ENCODE data around the gene EAPP.
"Not testable (repeated sequence)": the region's sequence is repeated elsewhere in the genome, so short reads cannot be mapped to it uniquely, and the experiment has no call there.

EAPP gene, protein sequence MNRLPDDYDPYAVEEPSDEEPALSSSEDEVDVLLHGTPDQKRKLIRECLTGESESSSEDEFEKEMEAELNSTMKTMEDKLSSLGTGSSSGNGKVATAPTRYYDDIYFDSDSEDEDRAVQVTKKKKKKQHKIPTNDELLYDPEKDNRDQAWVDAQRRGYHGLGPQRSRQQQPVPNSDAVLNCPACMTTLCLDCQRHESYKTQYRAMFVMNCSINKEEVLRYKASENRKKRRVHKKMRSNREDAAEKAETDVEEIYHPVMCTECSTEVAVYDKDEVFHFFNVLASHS

DNA sequence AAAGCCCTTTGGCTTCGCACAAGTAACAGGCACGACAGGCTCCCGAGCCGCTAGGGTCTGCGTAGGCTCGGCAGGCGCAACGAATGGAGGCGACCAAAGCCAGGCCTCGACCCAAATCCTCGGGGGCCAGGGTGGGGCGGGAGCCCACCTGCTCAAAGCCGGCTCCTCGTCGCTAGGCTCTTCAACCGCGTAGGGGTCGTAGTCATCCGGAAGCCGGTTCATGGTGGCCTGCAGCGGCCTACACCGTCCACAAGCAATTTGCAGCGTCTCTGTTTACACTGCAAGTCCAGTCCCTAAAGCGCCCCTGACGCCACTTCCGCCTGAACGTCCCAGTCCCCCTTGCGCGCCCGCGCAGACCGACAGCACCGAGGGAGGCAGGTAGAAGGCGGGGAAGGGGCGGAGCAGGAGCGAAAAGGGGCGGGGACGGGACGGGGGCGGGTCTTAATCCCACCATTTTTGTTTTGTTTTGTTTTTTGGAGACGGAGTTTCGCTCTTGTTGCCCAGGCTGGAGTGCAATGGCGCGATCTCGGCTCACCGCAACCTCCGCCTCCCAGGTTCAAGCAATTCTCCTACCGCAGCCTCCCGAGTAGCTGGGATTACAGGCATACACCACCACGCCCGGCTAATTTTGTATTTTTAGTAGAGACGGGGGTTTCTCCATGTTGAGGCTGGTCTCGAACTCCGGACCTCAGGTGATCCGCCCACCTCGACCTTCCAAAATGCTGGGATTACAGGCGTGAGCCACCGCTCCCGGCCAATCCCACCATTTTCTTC, at the start of gene EAPP:
Gene EAPP (minus strand): TSS at position 295 of the 774 bp plus-strand sequence. CDS start 73 bp downstream, at position 222.
- no peak for DNase-seq

DNA sequence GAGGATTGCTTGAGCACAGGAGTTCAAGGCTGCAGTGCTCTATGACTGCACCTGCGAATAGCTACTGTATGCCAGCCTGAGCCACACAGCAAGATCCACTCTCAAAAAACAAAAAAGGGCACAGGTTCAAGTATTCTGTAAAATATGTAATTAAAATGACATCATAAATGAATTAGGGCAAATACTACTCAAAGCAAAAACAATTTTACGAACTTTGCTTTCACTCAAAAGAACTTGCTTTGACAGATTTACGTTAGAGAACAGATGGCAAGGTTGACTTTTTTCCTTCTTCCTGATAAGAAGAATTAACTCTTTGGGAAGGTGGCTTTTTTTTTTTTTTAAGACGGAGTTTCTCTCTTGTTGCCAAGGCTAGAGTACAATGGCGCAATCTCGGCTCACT, 44.0 kb upstream of the EAPP start:
- DNase-seq: no peak

DNA sequence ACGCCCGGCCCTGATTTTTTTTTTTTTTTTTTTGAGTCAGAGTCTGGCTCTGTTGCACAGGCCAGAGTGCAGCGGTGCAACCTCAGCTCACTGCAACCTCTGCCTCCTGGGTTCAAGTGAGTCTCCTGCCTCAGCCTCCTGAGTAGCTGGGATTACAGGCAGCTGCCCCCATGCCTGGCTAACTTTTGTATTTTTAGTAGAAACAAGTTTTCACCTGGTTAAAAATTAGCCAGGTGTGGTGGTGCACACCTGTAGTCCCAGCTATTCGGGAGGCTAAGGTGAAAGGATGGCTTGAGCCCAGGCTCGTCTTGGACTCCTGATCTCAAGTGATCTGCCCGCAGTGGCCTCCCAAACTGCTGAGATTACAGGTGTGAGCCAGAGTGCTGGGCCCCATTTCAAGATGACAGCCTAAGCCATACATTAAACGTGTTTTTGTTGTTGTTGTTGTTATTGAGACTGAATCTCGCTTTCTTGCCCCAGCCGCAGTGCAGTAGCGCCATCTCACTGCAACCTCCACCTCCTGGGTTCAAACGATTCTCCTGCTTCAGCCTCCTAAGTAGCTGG, 42.7 kb upstream of the EAPP start:
- no peak for DNase-seq

DNA sequence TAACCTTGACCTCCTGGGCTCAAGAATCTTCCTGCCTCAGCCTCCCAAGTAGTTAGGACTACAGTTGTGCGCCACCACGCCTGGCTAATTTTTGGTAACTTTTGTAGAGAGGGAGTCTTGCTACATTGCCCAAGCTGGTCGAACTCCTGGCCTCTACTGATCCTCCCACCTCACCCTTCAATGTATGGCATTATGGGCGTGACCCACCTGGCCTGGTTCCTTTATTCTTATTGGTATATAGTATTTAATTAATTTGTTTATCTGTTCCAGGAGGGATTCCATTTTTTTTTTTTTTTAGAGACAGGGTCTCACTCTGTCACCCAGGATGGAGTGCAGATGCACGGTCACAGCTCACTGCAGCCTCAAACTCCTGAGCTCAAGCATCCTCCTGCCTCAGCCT, 40.9 kb upstream of the EAPP start:
- DNase-seq: no peak

DNA sequence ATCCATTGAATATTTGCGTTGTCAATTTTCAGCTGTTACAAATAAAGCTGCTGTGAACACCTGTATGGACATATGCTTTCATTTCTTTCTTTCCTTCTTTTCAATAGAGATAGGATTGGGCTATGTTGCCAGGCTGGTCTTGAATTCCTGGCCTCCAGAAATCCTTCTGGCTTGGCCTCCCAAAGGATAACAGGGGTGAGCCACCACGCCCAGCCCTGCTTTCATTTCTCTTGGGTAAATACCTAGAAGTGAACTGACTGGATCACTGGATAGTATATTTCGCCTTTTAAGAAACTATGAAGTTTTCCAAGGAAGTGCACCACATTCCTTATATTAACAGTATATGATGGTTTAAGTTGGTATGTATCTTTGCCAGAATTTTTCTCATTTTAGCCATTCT, 32.3 kb upstream of the EAPP start:
- no peak for DNase-seq

DNA sequence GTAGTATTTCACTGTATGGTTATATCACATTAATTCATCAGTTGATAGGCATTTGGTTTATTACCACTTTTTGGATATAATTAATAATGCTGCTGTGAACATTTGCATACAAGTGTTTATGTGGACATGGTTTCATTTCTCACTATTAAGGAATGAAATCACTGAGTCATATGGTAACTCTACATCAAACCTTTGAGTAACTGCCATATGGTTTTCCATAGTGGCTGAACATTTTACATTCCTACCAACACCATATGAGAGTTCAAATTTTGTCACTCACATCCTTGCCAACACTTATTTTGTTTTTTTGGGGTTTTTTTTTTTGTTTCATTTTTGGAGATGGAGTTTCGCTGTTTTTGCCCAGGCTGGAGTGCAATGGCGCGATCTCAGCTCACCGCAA, 30.2 kb upstream of the EAPP start:
- no peak for DNase-seq

DNA sequence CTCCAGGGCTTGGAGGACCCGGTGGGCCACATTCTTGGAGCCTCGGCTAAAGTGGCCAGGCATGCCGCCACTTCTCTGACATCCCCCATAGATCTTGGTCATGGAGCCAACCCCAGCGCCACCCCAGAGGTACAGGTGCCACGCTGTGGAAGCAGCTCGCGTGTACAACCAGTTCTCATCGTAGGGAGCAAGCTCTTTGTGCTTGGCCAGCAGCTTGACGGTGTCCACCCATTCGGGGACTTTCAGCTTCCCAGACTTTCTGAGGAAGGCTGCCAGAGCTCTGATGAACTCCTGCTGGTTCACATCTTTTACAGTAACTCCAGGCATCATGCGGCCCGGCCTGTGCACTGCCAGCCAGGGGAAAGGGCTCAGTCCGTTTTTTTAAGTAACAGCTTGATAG, 29.3 kb upstream of the EAPP start:
- DNase-seq: no peak

DNA sequence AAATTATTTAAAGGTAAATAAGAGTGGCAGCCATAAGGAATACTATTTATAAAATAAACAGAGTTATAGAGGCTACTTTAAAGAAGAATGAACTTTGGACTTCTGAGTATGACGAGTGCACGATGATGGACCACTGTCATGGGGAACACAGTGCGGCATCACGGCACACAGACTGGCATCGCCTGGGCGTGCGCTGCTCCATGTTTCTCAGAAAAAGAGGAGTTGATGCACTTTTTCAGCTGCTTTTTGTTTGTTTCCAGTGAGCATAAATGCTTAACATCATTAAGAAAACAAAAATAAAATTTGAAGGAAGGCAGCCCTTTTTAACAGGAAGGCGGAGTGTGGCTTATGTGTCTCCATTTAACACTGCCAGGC, 23.3 kb upstream of the EAPP start:
- no peak for DNase-seq

DNA sequence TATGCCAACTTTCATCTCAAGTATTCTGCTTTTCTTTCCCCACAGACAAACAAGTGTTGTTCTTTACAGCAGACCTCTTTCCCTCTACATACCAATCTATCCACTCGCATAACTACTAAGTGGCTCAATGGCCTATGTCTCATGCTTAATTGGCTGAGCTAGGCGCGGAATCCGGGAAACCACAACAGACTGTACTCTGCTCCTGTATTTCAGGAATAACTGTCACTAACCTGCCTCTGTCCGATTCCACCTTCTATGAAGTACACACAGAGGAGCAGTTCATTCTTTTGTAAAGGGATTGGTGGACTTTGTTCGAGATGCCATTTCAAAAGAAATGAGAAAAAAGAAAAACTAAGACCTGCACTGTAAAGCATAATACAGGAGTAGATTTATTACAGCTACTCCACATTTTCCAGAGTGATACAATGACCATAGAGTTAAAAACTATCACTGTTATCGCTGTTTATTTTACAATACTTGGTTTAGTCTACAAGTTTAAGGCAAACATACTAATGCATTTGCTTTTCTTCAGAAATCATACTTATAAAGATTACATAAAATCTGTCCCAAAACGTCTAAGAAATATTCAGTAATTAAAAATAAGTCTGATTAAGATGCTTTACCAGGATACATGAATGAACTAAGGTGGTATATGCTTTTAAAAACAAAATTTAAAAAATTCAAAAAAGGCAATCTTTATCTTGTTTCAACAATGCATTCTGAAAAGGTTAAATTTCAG, 22.7 kb upstream of the EAPP start:
- not testable (repeated sequence) for DNase-seq

DNA sequence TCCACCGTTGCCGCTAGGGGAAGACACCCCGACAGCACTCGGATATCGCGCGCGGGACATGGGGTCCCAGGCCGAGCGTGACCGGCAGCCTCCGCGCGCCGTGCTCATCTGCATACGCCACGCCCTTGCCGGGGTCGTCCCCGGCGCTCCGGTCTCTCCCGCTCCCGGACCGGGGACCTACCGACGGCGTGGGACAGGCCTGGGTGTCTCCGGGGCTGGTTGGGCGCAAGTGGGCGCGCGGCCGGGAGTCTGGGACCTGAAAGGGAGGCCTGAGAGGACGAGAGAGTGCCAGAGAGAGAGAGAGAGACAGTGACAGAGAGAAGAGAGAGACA, 17.0 kb upstream of the EAPP start:
- DNase-seq: not testable (repeated sequence)

DNA sequence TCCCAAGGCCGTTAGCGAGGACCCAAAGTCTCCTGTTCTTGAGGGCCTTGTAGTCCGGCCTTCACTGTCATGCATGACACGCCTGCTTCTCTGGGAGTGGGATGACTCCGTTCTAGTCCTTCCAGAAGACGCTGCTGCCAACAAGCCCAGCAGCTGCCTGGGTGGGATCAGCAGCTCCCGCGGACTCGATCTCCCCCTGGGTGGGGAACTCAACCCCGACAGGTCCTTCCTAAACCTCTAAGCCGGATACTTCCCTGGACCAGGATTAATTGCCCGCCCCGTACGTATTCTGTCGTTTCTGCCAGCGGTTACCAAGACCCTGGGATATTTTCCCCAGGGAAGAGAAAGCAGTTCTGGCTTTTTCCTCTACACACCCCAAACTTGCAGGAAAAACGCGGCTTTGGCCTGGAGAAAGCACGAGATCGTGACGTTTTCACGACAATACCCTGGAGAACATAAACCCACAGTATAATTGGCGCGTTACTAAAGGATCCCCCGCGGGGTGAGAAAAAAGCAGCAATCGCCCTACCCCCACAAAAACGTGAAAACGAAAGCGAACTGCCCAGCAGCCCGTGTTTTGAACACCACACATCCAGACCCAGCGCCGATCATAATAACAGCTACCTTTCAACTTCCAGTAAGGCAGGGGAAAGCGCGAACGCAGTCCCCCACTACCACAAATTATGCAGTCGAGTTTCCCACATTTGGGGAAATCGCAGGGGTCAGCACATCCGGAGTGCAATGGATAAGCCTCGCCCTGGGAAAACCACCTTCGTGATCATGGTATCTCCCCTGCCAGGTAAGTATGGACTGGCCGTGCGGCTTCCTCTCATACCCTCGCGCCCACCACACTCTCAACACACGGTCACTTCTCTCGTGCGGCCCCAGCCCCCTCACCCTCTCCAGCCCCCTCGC, 16.3 kb upstream of the EAPP start:
- DNase-seq: not testable (repeated sequence)

DNA sequence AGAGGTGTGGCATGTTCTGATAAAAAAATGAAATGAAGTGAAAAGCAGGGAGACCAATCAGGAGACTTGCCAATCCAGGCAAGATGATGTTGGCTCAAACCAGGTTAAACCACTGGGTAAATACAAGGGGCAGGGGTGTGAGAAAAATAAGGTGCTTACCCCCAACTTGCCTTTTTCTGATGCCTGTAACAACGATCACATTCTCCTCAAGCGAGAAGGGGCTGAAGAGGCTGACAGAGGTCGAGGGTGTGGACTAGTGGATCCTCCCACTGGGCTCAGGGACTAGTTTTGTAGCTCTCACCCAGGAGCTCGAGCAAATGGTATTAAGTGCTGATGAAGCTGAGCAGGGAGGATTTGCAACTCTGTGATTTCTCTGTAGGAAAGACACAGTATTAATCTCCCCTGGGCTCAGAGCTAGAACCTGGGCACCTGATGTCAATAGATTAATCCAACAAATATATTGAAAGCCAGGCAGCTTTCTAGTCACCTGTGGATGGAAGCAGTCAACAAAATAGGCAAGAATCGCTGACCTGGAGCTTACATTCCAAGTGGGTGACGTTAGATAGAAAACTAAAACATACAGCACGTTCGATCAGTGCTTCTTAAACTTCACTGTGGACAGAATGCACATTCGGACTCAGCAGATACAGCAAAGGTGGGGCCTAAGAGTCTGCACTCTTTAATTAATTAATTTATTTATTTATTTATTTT, 15.2 kb upstream of the EAPP start:
- DNase-seq: no peak

DNA sequence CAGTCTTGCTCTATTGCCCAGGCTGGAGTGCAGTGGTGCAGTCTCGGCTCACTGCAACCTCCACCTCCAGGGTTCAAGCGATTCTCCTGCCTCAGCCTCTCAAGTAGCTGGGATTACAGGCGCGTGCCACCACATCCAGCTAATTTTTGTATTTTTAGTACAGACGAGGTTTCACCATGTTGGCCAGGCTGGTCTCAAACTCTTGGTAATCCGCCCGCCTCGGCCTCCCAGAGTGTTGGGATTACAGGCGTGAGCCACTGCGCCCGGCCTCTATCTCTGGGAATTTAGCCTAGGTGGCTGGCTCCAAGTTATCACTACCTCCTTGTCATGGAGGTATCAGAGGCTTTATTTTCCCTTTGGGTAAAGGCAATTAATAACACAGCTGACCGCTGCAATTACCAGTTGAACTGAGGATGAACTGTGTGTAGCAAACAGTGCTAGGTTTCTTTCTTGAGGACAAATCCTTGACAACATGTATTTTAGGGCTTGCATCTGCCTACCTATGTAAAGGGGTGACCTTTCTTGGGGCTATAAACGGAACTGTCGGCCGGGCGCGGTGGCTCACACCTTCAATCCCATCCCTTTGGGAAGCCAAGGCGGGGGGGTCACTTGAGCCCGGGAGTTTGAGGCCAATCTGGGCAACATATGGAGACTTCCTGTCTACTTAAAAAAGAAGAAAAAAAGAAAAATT, 9.9 kb upstream of the EAPP start:
- not testable (repeated sequence) for DNase-seq

DNA sequence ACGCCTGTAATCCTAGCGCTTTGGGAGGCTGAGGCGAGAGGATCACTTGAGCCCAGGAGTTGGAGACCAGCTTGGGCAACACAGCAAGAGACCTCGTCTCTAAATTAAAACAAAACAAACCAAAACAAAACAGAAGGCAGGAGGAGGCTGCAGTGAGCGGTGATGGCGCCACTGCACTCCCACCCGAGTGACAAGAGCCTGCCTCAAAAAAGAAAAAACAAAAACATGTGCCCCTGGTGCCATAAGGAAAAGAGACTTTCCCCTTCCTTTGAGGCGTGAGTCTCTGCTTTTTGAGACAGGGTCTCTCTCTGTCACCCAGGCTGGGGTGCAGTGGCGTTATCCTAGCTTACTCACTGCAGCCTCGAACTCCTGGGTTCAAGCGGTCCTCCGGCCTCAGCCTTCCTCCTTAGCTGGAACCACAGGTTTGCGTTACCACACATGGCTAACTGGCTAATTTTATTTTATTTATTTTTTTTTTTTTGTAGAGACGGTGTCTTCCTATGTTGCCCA, 9.0 kb upstream of the EAPP start:
- no peak for DNase-seq

DNA sequence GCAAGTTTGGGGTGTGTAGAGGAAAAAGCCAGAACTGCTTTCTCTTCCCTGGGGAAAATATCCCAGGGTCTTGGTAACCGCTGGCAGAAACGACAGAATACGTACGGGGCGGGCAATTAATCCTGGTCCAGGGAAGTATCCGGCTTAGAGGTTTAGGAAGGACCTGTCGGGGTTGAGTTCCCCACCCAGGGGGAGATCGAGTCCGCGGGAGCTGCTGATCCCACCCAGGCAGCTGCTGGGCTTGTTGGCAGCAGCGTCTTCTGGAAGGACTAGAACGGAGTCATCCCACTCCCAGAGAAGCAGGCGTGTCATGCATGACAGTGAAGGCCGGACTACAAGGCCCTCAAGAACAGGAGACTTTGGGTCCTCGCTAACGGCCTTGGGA, 7.6 kb upstream of the EAPP start:
- not testable (repeated sequence) for DNase-seq

DNA sequence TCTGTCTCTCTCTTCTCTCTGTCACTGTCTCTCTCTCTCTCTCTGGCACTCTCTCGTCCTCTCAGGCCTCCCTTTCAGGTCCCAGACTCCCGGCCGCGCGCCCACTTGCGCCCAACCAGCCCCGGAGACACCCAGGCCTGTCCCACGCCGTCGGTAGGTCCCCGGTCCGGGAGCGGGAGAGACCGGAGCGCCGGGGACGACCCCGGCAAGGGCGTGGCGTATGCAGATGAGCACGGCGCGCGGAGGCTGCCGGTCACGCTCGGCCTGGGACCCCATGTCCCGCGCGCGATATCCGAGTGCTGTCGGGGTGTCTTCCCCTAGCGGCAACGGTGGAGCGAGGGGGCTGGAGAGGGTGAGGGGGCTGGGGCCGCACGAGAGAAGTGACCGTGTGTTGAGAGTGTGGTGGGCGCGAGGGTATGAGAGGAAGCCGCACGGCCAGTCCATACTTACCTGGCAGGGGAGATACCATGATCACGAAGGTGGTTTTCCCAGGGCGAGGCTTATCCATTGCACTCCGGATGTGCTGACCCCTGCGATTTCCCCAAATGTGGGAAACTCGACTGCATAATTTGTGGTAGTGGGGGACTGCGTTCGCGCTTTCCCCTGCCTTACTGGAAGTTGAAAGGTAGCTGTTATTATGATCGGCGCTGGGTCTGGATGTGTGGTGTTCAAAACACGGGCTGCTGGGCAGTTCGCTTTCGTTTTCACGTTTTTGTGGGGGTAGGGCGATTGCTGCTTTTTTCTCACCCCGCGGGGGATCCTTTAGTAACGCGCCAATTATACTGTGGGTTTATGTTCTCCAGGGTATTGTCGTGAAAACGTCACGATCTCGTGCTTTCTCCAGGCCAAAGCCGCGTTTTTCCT, 7.0 kb upstream of the EAPP start:
- not testable (repeated sequence) for DNase-seq

DNA sequence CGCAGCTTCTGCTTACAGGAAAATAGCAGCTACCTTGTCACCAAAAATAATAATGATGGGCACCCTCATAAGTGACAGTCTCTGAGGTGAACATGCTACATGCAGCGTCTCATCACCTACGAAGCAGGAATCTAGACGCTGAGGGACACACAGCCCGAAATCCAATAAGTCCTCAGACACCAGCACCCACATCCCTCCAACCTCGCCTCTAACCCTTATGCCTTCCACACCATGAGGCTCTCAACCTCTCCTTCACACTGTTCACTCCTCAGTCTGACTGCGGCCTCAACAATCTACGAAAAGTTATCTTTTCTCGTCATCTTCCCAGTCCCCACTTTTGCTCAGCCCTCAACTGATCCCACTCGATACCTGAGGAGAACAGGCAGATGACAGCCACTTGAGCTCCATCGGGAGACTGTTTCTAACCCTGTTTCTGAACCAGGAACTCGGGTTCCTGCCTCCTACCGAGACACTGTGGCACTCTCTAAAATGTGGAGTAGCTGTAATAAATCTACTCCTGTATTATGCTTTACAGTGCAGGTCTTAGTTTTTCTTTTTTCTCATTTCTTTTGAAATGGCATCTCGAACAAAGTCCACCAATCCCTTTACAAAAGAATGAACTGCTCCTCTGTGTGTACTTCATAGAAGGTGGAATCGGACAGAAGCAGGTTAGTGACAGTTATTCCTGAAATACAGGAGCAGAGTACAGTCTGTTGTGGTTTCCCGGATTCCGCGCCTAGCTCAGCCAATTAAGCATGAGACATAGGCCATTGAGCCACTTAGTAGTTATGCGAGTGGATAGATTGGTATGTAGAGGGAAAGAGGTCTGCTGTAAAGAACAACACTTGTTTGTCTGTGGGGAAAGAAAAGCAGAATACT, 919 bp upstream of the EAPP start:
- DNase-seq: not testable (repeated sequence)

DNA sequence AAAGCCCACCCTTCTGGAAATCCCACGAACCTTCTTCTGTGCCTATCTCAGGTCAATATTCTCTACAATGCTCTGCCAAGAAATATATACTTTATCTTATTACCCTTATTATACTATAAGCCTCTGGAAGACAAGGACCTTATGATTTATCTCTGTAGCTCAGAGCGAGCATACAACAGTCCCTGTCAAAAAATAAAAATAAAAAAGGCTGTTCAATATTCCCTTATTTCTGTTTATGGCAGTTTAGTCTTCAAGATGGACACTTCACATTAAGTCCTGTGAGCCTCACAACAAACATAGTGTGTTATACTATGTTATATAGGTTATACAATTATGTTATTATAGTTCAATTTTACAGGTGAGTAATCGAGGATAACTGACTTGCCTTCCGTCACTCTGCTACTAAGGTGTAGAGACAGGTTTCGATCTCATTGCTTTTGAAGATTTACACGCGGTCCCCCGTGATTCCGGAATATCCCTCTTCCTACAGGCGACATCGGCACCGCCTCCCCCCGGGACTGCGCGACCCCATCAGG, 562 bp downstream of the EAPP start:
- no peak for DNase-seq

DNA sequence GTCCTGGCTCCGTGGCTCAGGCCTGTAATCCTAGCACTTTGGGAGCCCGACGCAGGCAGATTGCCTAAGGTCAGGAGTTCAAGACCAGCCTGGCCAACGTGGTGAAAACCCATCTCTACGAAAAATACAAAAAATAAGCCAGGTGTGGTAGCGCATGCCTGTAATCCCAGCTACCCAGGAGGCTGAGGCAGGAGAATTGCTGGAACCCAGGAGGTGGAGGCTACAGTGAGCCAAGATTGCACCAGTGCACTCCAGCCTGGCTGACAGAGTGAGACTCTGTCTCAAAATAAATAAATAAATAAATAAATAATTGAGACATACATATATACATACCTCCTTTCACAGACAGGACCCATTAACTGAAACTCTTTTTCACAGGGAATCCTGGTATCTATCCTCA, 1.4 kb downstream of the EAPP start:
- DNase-seq: not testable (repeated sequence)

Measured in SHP77 treated with DMSO at 0.1 percent for 48 hours (cell line).